HG03460 (cell line): ENCODE measurements around the gene RPS6KL1.

Source experiments
- ATAC-seq: cut with Tn5 transposase; IDR thresholded peaks from one replicate; pipeline ENCODE4 v1.9.1; 2021; ENCODE audit not compliant: unreplicated experiment

RPS6KL1 gene

GRCh38 chr14:74952697-74953484 lies 29.8 kb upstream of the RPS6KL1 start:
- no peak for ATAC-seq

- no peak for ATAC-seq
Observed at GRCh38 chr14:74952180-74952665, 29.2 kb upstream of the RPS6KL1 start.

GRCh38 chr14:74951443-74952179 lies 28.6 kb upstream of the RPS6KL1 start:
- no peak for ATAC-seq

GRCh38 chr14:74950795-74951442 lies 27.9 kb upstream of the RPS6KL1 start:
- ATAC-seq = no peak

GRCh38 chr14:74949859-74950573 lies 27.0 kb upstream of the RPS6KL1 start:
- ATAC-seq = no peak

- ATAC-seq = no peak
Observed at GRCh38 chr14:74949191-74949601, 26.1 kb upstream of the RPS6KL1 start.

GRCh38 chr14:74948228-74949175 lies 25.4 kb upstream of the RPS6KL1 start:
- no peak for ATAC-seq

GRCh38 chr14:74947353-74948227 lies 24.5 kb upstream of the RPS6KL1 start:
- no peak for ATAC-seq

- no peak for ATAC-seq
Observed at GRCh38 chr14:74946659-74947281, 23.7 kb upstream of the RPS6KL1 start.

- ATAC-seq = peak; percentile 42
Observed at GRCh38 chr14:74945852-74946658, 23.0 kb upstream of the RPS6KL1 start.

- no peak for ATAC-seq
Observed at GRCh38 chr14:74945261-74945851, 22.3 kb upstream of the RPS6KL1 start.

GRCh38 chr14:74942608-74943007 lies 19.5 kb upstream of the RPS6KL1 start:
- peak; percentile 21 for ATAC-seq

- ATAC-seq = peak; percentile 26
Observed at GRCh38 chr14:74942181-74942580, 19.1 kb upstream of the RPS6KL1 start.

GRCh38 chr14:74941676-74942097 lies 18.6 kb upstream of the RPS6KL1 start:
- ATAC-seq = peak; percentile 43

- no peak for ATAC-seq
Observed at GRCh38 chr14:74940956-74941565, 18.0 kb upstream of the RPS6KL1 start.

GRCh38 chr14:74938531-74939495 lies 15.8 kb upstream of the RPS6KL1 start:
- no peak for ATAC-seq
